IMR-90 (cell line): ENCODE measurements around the gene KIAA1328. TPM values are rescaled to one million over a fixed set of nuclear protein-coding genes. Genes with fewer than 3 reads are reported as not detected.

Experiments used
- ATAC-seq: fragments of 200-7000 bp; cut with Tn5 transposase; 2 replicates; pipeline ENCODE4 v1.9.1; 2020; ENCODE audit warnings: low read depth, mild to moderate bottlenecking, moderate library complexity
- BruUV-seq: library from RNA; stranded (reverse); fragments of 400-500 nt; replicated peaks from 2 replicates; lab custom pipeline; 2021; lab: Mats Ljungman, UMichigan
- CTCF ChIA-PET: fragments of 300-600 bp; formaldehyde crosslinking; extraction: SDS; loops from one replicate; lab custom pipeline; 2021; ENCODE audit warnings: antibody characterized with exemption; lab: Yijun Ruan, JAX
- POLR2A ChIA-PET: fragments of 300-600 bp; sonication (Branson Sonifier 250); formaldehyde crosslinking; loops from one replicate; lab custom pipeline; 2022; ENCODE audit warnings: antibody characterized with exemption; ENCODE audit not compliant: unreplicated experiment; lab: Charles Lee
- DNase-seq: peaks from one replicate; pipeline ENCODE4 v3.0.0; 2013
- H2AFZ ChIP-seq: replicated peaks from 2 replicates; pipeline ENCODE3; 2013; ENCODE audit warnings: low read length, mild to moderate bottlenecking; ENCODE audit not compliant: poor library complexity
- H2AK5ac ChIP-seq: 2 replicates; pipeline ENCODE4 v1.6.1; 2013; ENCODE audit warnings: low read depth, low read length, inconsistent platforms
- H2AK9ac ChIP-seq: replicated peaks from 2 replicates; pipeline ENCODE3; 2013; ENCODE audit warnings: mild to moderate bottlenecking, low read depth, low read length, moderate library complexity; ENCODE audit not compliant: poor library complexity
- H2BK120ac ChIP-seq: 2 replicates; pipeline ENCODE4 v1.6.1; 2013; ENCODE audit warnings: low read depth, low read length, inconsistent platforms
- H2BK15ac ChIP-seq: 3 replicates; pipeline ENCODE4 v1.6.1; 2013; ENCODE audit warnings: low read depth, low read length, inconsistent platforms
- H2BK20ac ChIP-seq: 2 replicates; pipeline ENCODE4 v1.6.1; 2013; ENCODE audit warnings: low read depth, mild to moderate bottlenecking, inconsistent platforms, low read length, moderate library complexity
- H2BK5ac ChIP-seq: 2 replicates; pipeline ENCODE4 v1.6.1; 2013; ENCODE audit warnings: mild to moderate bottlenecking, low read depth, low read length, inconsistent platforms; ENCODE audit not compliant: poor library complexity, severe bottlenecking
- H3K14ac ChIP-seq: replicated peaks from 2 replicates; pipeline ENCODE4 v1.6.1; 2013; ENCODE audit warnings: low read depth, low read length, inconsistent platforms
- H3K18ac ChIP-seq: 2 replicates; pipeline ENCODE4 v1.6.1; 2013; ENCODE audit warnings: low read depth, low read length, control low read depth
- H3K23ac ChIP-seq: 2 replicates; pipeline ENCODE4 v1.6.1; 2013; ENCODE audit warnings: low read depth, low read length, inconsistent platforms
- H3K27ac ChIP-seq: 2 replicates; pipeline ENCODE4 v1.5.1; 2013; ENCODE audit warnings: mild to moderate bottlenecking, control low read depth, low read length; ENCODE audit not compliant: insufficient read depth
- H3K27me3 ChIP-seq: 2 replicates; pipeline ENCODE4 v1.6.1; 2013; ENCODE audit warnings: low read length; ENCODE audit not compliant: control insufficient read depth, insufficient read depth
- H3K36me3 ChIP-seq: 2 replicates; pipeline ENCODE4 v1.6.1; 2013; ENCODE audit warnings: low read length, mixed read lengths; ENCODE audit not compliant: control insufficient read depth, insufficient read depth
- H3K4ac ChIP-seq: 2 replicates; pipeline ENCODE4 v1.6.1; 2013; ENCODE audit warnings: low read depth, low read length, inconsistent platforms
- H3K4me1 ChIP-seq: 2 replicates; pipeline ENCODE4 v1.6.1; 2013; ENCODE audit warnings: low read length, mixed read lengths; ENCODE audit not compliant: control insufficient read depth, insufficient read depth
- H3K4me2 ChIP-seq: 2 replicates; pipeline ENCODE4 v1.6.1; 2013; ENCODE audit warnings: low read depth, mild to moderate bottlenecking, control low read depth, low read length, moderate library complexity
- H3K4me3 ChIP-seq: 2 replicates; pipeline ENCODE4 v1.5.1; 2013; ENCODE audit warnings: low read depth, mild to moderate bottlenecking, control low read depth, low read length, moderate library complexity; ENCODE audit not compliant: insufficient read depth
- H3K56ac ChIP-seq: 2 replicates; pipeline ENCODE4 v1.6.1; 2013; ENCODE audit warnings: low read length, inconsistent platforms; ENCODE audit not compliant: insufficient read depth; ENCODE audit errors: extremely low read depth
- H3K79me1 ChIP-seq, 2 experiments: 2 replicates each; pipeline ENCODE4 v1.6.1; 2013; ENCODE audit warnings: low read length in 2 of 2, inconsistent platforms in 1 of 2, low read depth in 1 of 2
- H3K9ac ChIP-seq: 2 replicates; pipeline ENCODE4 v1.6.1; 2013; ENCODE audit warnings: low read depth, low read length, control low read depth
- H3K9me1 ChIP-seq: 2 replicates; pipeline ENCODE4 v1.6.1; 2013; ENCODE audit warnings: low read length, inconsistent platforms; ENCODE audit not compliant: insufficient read depth
- H3K9me3 ChIP-seq: 2 replicates; pipeline ENCODE4 v1.6.1; 2013; ENCODE audit warnings: low read length; ENCODE audit not compliant: control insufficient read depth, insufficient read depth
- H4K20me1 ChIP-seq: 2 replicates; pipeline ENCODE4 v1.6.1; 2013; ENCODE audit warnings: low read length, inconsistent platforms; ENCODE audit not compliant: insufficient read depth
- H4K5ac ChIP-seq: 2 replicates; pipeline ENCODE4 v1.6.1; 2013; ENCODE audit warnings: mild to moderate bottlenecking, low read depth, low read length, control low read depth
- H4K8ac ChIP-seq, 2 experiments: 2 replicates each; pipeline ENCODE4 v1.6.1; 2013; ENCODE audit warnings: low read depth in 2 of 2, low read length in 2 of 2, control low read depth in 1 of 2, inconsistent platforms in 1 of 2
- H4K91ac ChIP-seq: 2 replicates; pipeline ENCODE4 v1.6.1; 2013; ENCODE audit warnings: low read depth, low read length, inconsistent platforms; ENCODE audit not compliant: insufficient read depth
- BHLHE40 ChIP-seq: fragments of 150-350 bp; IDR thresholded peaks from 2 replicates; pipeline ENCODE4 v1.6.1; 2016; ENCODE audit warnings: mild to moderate bottlenecking, low read depth, low read length
- CEBPB ChIP-seq: IDR thresholded peaks from 2 replicates; pipeline ENCODE4 v1.6.1; 2012; ENCODE audit warnings: low read depth, low read length, improper control_type of control experiment
- CHD1 ChIP-seq: IDR thresholded peaks from 2 replicates; pipeline ENCODE4 v1.6.1; 2012; ENCODE audit warnings: low read depth, low read length, improper control_type of control experiment
- FOS ChIP-seq: fragments of 150-350 bp; IDR thresholded peaks from 2 replicates; pipeline ENCODE4 v1.6.1; 2016; ENCODE audit warnings: low read depth, low read length
- MAFK ChIP-seq: IDR thresholded peaks from 2 replicates; pipeline ENCODE4 v1.6.1; 2012; ENCODE audit warnings: low read depth, low read length, improper control_type of control experiment
- MAZ ChIP-seq: IDR thresholded peaks from 2 replicates; pipeline ENCODE4 v1.6.1; 2012; ENCODE audit warnings: low read depth, mild to moderate bottlenecking, low read length, improper control_type of control experiment, moderate library complexity, borderline replicate concordance
- MXI1 ChIP-seq: IDR thresholded peaks from 2 replicates; pipeline ENCODE4 v1.6.1; 2012; ENCODE audit warnings: low read depth, mild to moderate bottlenecking, low read length, moderate library complexity, borderline replicate concordance
- NFE2L2 ChIP-seq: fragments of 150-350 bp; IDR thresholded peaks from 2 replicates; pipeline ENCODE4 v1.6.1; 2016; ENCODE audit warnings: low read depth, mild to moderate bottlenecking, low read length
- POLR2A ChIP-seq: IDR thresholded peaks from 2 replicates; pipeline ENCODE4 v1.6.1; 2012; ENCODE audit warnings: mild to moderate bottlenecking, low read depth, low read length
- RAD21 ChIP-seq: IDR thresholded peaks from 2 replicates; pipeline ENCODE4 v1.6.1; 2012; ENCODE audit warnings: low read length, improper control_type of control experiment
- RCOR1 ChIP-seq: IDR thresholded peaks from 2 replicates; pipeline ENCODE4 v1.6.1; 2012; ENCODE audit warnings: mild to moderate bottlenecking, low read length, improper control_type of control experiment; ENCODE audit not compliant: insufficient replicate concordance
- RFX5 ChIP-seq: IDR thresholded peaks from 2 replicates; pipeline ENCODE4 v1.8.0; 2012; ENCODE audit warnings: low read depth, mild to moderate bottlenecking, low read length, moderate library complexity
- SMC3 ChIP-seq: fragments of 150-350 bp; IDR thresholded peaks from 2 replicates; pipeline ENCODE4 v1.6.1; 2016; ENCODE audit warnings: low read depth, mild to moderate bottlenecking, antibody characterized with exemption, low read length, moderate library complexity
- WGBS, 2 experiments: methylation state at CpG; one replicate each; pipeline versions ENCODE4 v1.1.5 to v1.1.7; 2013; ENCODE audit warnings: missing lambda C conversion rate in 2 of 2; ENCODE audit not compliant: insufficient read length in 1 of 2; ENCODE audit errors: extremely low coverage in 2 of 2; 5-methylcytosine and 5-hydroxymethylcytosine counted together
- dilution Hi-C: fragments of 300-500 bp; cut with HindIII; formaldehyde crosslinking; loops from one replicate; pipeline ENCODE4 v1.14.3; 2018; ENCODE audit warnings: low sequenced_read_pairs; ENCODE audit not compliant: unreplicated experiment
- in situ Hi-C: fragments of 300-500 bp; cut with MboI; formaldehyde crosslinking; loops from 3 replicates; pipeline ENCODE4 v1.14.3; 2019; ENCODE audit warnings: low sequenced_read_pairs, inconsistent platforms, mixed read lengths
- intact Hi-C: fragments of 100-400 bp; cut with micrococcal nuclease; formaldehyde crosslinking; loops from 2 replicates; pipeline ENCODE4 v1.10.0; 2022
- polyA plus RNA-seq, 3 experiments: library from polyadenylated mRNA; depleted of rRNA; stranded (reverse); fragments of >200 nt; gene quantifications; 2 replicates each; pipeline ENCODE4 v1.2.3, GENCODE V29; 2012; ENCODE audit warnings: low replicate concordance in 1 of 3
- total RNA-seq: library from RNA; depleted of rRNA; stranded (reverse); fragments of >200 nt; gene quantifications from 2 replicates; pipeline ENCODE4 v1.2.3, GENCODE V29; 2012
- TF ChIP-seq, protein P1 (sequence below): conservative IDR thresholded peaks from 2 replicates; pipeline ENCODE4 v1.5.1; 2012; ENCODE audit warnings: mild to moderate bottlenecking, low read depth, low read length, improper control_type of control experiment
- TF ChIP-seq, protein P2 (sequence below): fragments of 150-350 bp; IDR thresholded peaks from 2 replicates; pipeline ENCODE4 v1.6.1; 2016; ENCODE audit warnings: low read depth, mild to moderate bottlenecking, low read length, moderate library complexity, borderline replicate concordance
- TF ChIP-seq, protein P3 (sequence below): fragments of 150-350 bp; IDR thresholded peaks from 2 replicates; pipeline ENCODE4 v1.6.1; 2017; ENCODE audit warnings: mild to moderate bottlenecking, antibody characterized with exemption, low read length, low read depth

Gene KIAA1328
- total and polyA plus RNA-seq, 2 of the 4 experiments (the other 2 are of a cell fraction) = 2.4 to 7.0 TPM

DNA sequence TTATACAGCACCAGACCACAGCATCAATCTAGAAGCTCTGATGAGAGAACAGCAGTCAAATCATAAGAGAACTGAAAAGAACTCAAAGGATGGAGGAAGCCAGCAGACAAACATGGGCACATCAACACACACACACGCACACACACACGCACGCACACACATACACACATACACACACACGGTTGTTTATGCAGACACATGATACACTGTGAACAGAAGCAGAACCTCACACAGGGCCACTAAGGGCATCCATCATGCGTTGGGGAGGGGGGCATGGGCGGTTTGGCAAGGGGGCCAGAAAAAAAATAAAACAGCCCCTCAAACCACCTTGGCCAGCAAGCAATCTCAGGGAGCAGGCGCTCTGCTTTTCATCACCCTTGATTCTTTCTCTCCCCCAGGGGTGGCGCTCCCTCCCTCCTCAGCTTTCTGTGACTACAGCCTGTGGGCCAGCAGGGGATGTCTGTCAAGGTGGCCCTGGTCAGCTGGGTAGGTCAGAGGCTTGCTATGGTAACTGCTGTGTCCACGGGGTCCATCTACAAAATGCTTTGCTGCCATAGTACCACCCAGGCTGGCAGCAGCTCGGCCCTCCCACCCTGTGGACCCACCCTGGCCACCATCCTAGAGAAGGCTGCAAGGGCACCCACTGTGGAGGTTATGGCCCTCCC lies 418.7 kb downstream of the KIAA1328 start:
- BruUV-seq = no TSS peak
- WGBS, 2 experiments = no CpG with 5 or more reads among the region's 10 CpGs
- Histone ChIP-seq H3K27me3 (peaks cover 36% of the 10 kb centered on the region), H4K20me1 (no peaks in the 10 kb centered on the region), H2BK120ac (no peak overlapping the region), H2AK5ac (no peak overlapping the region), H3K18ac (no peak overlapping the region), H2AK9ac (no peak overlapping the region), H3K4me1 (no peaks in the 10 kb centered on the region), H4K91ac (no peak overlapping the region), H4K5ac (no peak overlapping the region), H3K4ac (no peak overlapping the region), H3K79me1 (no peaks in the 10 kb centered on the region), H3K27ac (no peak overlapping the region), H3K9ac (no peak overlapping the region), H3K56ac (no peak overlapping the region), H2AFZ (no peak overlapping the region), H3K4me3 (no peak overlapping the region), H3K9me1 (no peaks in the 10 kb centered on the region), H3K9me3 (no peaks in the 10 kb centered on the region), H4K8ac (no peak overlapping the region), H2BK20ac (no peak overlapping the region), H2BK15ac (no peak overlapping the region), H3K36me3 (no peaks in the 10 kb centered on the region), H3K14ac (no peak overlapping the region), H2BK5ac (no peak overlapping the region), H3K4me2 (no peak overlapping the region), H3K23ac (no peak overlapping the region)
- intact Hi-C loops (no loop called here), in situ Hi-C loops (no loop called here), dilution Hi-C loops (no loop called here)
- DNase-seq (no peak), ATAC-seq (no peak)
- ChIA-PET POLR2A (no interaction called here), CTCF (no interaction called here)
- no peak for TF ChIP-seq CEBPB
- no peak for TF ChIP-seq SMC3
- no peak for TF ChIP-seq POLR2A
- no peak for TF ChIP-seq FOS
- no peak for TF ChIP-seq NFE2L2
- TF ChIP-seq RFX5 = no peak
- TF ChIP-seq MAFK = no peak
- no peak for TF ChIP-seq CHD1
- no peak for TF ChIP-seq BHLHE40
- TF ChIP-seq, protein P1, sequence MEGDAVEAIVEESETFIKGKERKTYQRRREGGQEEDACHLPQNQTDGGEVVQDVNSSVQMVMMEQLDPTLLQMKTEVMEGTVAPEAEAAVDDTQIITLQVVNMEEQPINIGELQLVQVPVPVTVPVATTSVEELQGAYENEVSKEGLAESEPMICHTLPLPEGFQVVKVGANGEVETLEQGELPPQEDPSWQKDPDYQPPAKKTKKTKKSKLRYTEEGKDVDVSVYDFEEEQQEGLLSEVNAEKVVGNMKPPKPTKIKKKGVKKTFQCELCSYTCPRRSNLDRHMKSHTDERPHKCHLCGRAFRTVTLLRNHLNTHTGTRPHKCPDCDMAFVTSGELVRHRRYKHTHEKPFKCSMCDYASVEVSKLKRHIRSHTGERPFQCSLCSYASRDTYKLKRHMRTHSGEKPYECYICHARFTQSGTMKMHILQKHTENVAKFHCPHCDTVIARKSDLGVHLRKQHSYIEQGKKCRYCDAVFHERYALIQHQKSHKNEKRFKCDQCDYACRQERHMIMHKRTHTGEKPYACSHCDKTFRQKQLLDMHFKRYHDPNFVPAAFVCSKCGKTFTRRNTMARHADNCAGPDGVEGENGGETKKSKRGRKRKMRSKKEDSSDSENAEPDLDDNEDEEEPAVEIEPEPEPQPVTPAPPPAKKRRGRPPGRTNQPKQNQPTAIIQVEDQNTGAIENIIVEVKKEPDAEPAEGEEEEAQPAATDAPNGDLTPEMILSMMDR = no peak
- no peak for TF ChIP-seq RCOR1
- TF ChIP-seq MXI1 = no peak
- no peak for TF ChIP-seq MAZ
- no peak for TF ChIP-seq RAD21
- TF ChIP-seq, protein P2, sequence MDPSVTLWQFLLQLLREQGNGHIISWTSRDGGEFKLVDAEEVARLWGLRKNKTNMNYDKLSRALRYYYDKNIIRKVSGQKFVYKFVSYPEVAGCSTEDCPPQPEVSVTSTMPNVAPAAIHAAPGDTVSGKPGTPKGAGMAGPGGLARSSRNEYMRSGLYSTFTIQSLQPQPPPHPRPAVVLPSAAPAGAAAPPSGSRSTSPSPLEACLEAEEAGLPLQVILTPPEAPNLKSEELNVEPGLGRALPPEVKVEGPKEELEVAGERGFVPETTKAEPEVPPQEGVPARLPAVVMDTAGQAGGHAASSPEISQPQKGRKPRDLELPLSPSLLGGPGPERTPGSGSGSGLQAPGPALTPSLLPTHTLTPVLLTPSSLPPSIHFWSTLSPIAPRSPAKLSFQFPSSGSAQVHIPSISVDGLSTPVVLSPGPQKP = no peak
- TF ChIP-seq, protein P3, sequence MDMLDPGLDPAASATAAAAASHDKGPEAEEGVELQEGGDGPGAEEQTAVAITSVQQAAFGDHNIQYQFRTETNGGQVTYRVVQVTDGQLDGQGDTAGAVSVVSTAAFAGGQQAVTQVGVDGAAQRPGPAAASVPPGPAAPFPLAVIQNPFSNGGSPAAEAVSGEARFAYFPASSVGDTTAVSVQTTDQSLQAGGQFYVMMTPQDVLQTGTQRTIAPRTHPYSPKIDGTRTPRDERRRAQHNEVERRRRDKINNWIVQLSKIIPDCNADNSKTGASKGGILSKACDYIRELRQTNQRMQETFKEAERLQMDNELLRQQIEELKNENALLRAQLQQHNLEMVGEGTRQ = no peak
